Spinal cord (tissue), 10 donors: Measurements from ENCODE around the gene ESAM. TPM values are rescaled to one million over a fixed set of nuclear protein-coding genes. Genes with fewer than 3 reads are reported as not detected.

ENCODE experiments used
- DNase-seq, 6 donors: peaks; one replicate each; pipeline versions ENCODE4 v3.0.0 to v3.0.0-alpha.2; 2013 to 2015; ENCODE audit warnings: low spot score in 6 of 6, low read depth in 4 of 6
- H3K27ac ChIP-seq: one replicate; pipeline ENCODE4 v1.5.1; 2013; ENCODE audit warnings: low read depth, low read length, control low read depth
- H3K27me3 ChIP-seq: one replicate; pipeline ENCODE4 v1.6.1; 2013; ENCODE audit warnings: low read length; ENCODE audit not compliant: control insufficient read depth, insufficient read depth
- H3K36me3 ChIP-seq: one replicate; pipeline ENCODE4 v1.6.1; 2013; ENCODE audit warnings: low read length; ENCODE audit not compliant: control insufficient read depth, insufficient read depth
- H3K4me1 ChIP-seq: one replicate; pipeline ENCODE4 v1.6.1; 2013; ENCODE audit warnings: low read length; ENCODE audit not compliant: control insufficient read depth, insufficient read depth
- H3K4me3 ChIP-seq: one replicate; pipeline ENCODE4 v1.5.1; 2013; ENCODE audit warnings: low read depth, low read length, control low read depth
- H3K9me3 ChIP-seq: one replicate; pipeline ENCODE4 v1.6.1; 2013; ENCODE audit warnings: low read length; ENCODE audit not compliant: control insufficient read depth, insufficient read depth
- WGBS: methylation state at CpG from one replicate; pipeline ENCODE4 v1.1.5; 2013; ENCODE audit warnings: missing lambda C conversion rate; ENCODE audit not compliant: insufficient coverage; 5-methylcytosine and 5-hydroxymethylcytosine counted together
- polyA plus RNA-seq, 2 donors: library from polyadenylated mRNA; unstranded; fragments of 120-200 nt; gene quantifications; one replicate each; pipeline ENCODE4 v1.2.1, GENCODE V29; 2013; ENCODE audit not compliant: insufficient read length in 2 of 2
- total RNA-seq, 2 donors: library from RNA; depleted of rRNA in 1 of 2; stranded (reverse); fragments of 120-200 nt in 1 of 2; fragments of >200 nt in 1 of 2; gene quantifications; one replicate each; pipeline versions ENCODE4 v1.2.3 to v1.2.4, GENCODE V29; 2013 to 2014
- donor health status: healthy.

The ESAM gene
- total and polyA plus RNA-seq, 4 donors: 9.5 to 43.1 (median 30.7) TPM

DNA sequence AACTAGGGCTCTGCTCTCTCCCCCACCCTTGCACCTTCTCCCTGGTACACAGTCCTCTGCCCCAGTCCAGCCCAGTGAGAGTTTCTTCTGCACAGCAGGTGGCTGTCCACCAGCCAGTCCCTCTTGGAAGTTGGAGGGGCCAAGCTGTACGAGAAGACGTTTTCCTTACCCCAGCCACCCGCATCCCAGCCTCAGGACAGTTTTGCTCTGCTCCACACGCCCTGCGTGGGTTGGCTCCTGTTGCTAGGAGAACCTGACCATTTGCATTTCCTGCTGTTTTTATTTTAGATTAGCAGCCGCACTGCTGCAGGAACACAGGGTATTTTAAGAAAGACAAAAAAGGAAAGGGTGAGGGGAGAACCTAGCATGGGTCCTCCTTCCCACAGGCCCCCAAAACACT is 39.9 kb downstream of the ESAM start:
- Histone ChIP-seq H3K4me3 (no peak overlapping the region), H3K27ac (no peak overlapping the region), H3K4me1 (peaks cover 25% of the 10 kb centered on the region), H3K36me3 (no peaks in the 10 kb centered on the region), H3K27me3 (peaks cover 54% of the 10 kb centered on the region), H3K9me3 (no peaks in the 10 kb centered on the region)
- 72% methylated on average over 2 of the region's 6 CpGs for WGBS
- DNase-seq: no peak

DNA sequence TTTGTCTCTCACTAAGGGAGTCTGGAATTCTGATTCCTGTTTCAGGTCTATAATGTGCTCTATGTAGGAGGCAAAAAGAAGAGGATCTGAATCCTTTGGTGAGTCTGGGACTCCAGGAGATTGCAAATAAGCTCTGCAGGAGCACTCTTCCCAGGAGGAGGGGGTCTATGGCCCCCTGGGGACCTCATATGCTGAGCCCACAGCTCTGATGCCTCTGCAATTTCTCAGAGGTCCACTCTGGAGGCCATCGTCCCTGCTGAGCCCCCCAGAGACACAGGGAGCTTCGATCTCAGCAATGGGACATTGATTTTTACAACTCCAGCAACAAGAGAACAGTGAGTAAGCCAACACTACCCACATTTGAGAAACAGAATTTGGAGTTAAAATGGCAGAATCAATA is 42.6 kb downstream of the ESAM start:
- no peaks in the 10 kb centered on the region for H3K36me3 ChIP-seq
- H3K27me3 ChIP-seq: peaks cover 46% of the 10 kb centered on the region
- no peaks in the 10 kb centered on the region for H3K9me3 ChIP-seq
- WGBS: 13% methylated on average over 1 of the region's 2 CpGs
- peak in 1 of 6 donors; percentile 13 for DNase-seq
- H3K4me1 ChIP-seq: peaks cover 17% of the 10 kb centered on the region
- H3K27ac ChIP-seq: no peak overlapping the region
- no peak overlapping the region for H3K4me3 ChIP-seq

DNA sequence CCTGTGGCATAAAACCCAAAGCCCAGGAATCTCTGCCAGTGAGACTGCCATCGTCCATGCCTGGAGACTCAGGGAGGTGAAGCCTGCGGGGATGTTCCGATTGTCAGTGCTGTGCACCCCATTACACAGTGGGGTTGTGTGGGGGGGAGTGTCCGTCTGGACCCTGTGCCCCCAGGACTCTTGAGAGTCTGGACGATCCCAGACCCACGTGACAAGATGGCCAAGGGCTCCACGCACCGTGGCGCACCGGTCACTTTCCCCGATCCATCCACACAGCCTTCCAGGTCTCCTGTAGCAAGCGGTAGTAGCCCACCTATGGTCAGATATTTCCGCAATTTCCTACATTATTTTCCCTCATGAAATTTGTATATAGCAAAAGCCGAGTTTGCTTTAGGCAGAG is 43.3 kb downstream of the ESAM start:
- DNase-seq: no peak
- Histone ChIP-seq H3K4me1 (peaks cover 17% of the 10 kb centered on the region), H3K9me3 (no peaks in the 10 kb centered on the region), H3K27me3 (peaks cover 44% of the 10 kb centered on the region), H3K36me3 (no peaks in the 10 kb centered on the region), H3K27ac (no peak overlapping the region), H3K4me3 (no peak overlapping the region)
- 17% methylated on average over 8 of the region's 14 CpGs for WGBS

DNA sequence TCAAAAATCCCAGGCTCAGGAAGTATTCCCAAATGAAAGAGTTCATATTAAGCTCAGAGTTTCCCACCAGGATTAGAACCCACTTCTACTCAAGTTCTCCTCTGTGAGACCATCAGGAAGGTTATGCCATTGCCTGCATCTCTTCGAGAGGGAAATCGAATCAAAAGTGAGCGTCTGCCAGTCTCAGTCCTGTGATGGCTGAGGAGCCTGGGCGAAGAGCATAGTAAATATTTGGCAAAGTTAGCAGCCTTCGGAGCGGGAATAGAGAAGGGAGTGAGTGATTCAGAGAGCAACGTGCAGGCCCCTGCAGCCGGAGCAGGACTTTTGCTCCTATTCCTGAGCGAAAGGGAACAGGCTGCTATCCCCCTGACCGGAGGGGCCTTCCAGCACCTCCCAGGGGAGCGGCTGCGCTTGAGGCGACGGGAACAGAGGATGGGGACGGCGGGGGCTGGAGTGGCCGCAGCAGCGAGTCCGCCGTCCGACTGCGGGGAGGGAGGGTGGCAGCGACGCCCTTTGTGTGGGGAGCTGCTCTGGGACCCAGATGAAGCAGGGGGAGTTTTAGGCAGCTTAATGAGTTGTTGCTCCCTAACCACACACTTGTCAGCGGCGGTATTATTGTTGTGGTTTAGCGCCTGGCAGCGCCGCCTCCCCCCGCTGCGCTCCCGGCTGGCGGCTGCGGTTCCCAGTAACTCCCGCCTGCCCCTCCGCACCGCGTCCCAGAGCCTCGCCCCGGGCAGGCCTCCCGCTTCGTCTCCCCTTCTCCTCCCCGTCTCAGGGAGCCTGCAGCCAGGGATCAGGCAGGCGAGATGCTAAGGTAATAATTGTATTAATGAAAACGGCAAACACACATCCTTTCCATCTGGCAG is 44.1 kb downstream of the ESAM start:
- WGBS: under 1% methylated on average over 39 of the region's 45 CpGs
- Histone ChIP-seq H3K4me1 (peaks cover 17% of the 10 kb centered on the region), H3K36me3 (no peaks in the 10 kb centered on the region), H3K4me3 (peak overlapping the region; percentile 28), H3K9me3 (no peaks in the 10 kb centered on the region), H3K27ac (no peak overlapping the region), H3K27me3 (peaks cover 42% of the 10 kb centered on the region)
- DNase-seq: peak in 2 of 6 donors; percentile 66 to 76

DNA sequence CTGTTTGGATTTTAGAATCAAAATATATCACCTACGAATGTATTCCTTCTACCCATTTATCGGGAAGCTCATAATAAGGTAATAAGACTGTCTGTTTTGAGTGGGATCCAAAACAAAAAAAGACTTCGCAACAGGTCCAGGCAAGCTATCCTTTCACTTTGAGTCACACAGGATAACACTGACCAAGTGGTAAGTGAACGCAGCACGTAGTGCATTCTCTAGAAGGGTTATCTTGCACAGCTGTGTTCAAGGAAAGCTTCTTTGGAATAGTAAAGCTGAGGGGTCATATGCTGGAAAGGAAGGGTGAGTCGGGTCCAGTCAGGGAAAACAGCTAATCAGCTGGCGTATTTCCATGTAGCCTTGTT is 44.7 kb downstream of the ESAM start:
- Histone ChIP-seq H3K4me1 (peaks cover 17% of the 10 kb centered on the region), H3K9me3 (no peaks in the 10 kb centered on the region), H3K36me3 (no peaks in the 10 kb centered on the region), H3K4me3 (no peak overlapping the region), H3K27me3 (peaks cover 39% of the 10 kb centered on the region), H3K27ac (no peak overlapping the region)
- WGBS: 74% methylated on average over 5 of the region's 7 CpGs
- no peak for DNase-seq

DNA sequence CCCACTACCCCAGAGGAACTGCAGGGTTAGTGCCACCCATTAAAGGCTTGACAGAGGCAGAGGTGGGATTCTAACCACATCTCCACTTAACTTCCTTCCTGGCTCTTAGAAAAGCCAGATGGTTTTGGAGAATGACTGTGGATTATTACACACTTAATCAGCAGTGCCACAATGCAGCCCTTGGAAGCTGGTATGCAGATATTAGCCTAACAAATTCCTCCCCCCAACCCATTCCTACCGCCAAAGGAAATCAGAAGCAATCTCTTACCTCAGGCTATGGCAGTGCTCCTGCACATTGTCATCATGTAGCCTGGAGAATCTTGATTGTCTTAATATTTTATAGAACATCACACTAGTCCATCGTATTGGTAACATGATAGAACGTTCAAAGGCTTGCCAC is 45.5 kb downstream of the ESAM start:
- Histone ChIP-seq H3K4me3 (no peak overlapping the region), H3K9me3 (no peaks in the 10 kb centered on the region), H3K27me3 (peaks cover 38% of the 10 kb centered on the region), H3K4me1 (peaks cover 17% of the 10 kb centered on the region), H3K36me3 (no peaks in the 10 kb centered on the region), H3K27ac (no peak overlapping the region)
- DNase-seq: no peak
- WGBS: no CpG with 5 or more reads among the region's 3 CpGs

DNA sequence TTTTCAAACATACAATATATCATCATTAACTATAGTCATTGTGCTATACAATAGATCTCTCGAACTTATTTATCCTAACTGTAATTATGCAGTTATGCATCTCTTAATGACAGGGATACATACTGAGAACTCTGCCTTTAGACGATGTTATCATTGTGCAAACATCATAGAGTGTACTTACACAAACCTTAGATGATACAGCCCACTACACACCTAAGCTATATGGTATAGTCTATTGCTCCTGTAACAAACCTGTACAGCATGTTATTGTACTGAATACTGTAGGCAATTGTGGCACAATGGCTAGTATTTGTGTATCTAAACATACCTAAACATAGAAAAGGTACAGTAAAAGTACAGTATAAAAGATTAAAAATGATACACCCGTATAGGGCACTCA is 49.7 kb downstream of the ESAM start:
- WGBS: no CpG with 5 or more reads among the region's 3 CpGs
- Histone ChIP-seq H3K4me3 (no peak overlapping the region), H3K4me1 (no peaks in the 10 kb centered on the region), H3K27me3 (no peaks in the 10 kb centered on the region), H3K27ac (no peak overlapping the region), H3K9me3 (no peaks in the 10 kb centered on the region), H3K36me3 (no peaks in the 10 kb centered on the region)
- no peak for DNase-seq

DNA sequence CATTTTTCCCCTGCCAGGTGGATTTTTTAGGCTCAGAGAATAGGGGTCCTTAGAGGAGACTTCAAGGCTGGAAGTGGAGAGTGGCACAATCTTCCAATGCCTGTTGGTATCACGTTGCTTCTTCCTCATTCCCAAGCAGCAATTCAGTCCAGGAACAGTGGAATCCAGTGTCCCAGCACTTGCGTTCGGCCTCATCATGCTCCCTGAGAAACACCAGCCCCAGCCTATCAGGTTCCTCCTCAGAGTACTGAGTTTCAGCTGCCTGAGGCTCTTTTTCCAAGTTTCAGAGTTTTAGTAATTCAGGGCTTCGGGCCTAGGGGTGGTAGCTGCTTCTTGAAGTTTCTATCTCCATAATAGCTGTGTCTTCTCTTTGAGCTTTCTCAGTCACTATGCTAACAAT is 54.3 kb downstream of the ESAM start:
- Histone ChIP-seq H3K4me1 (no peaks in the 10 kb centered on the region), H3K4me3 (no peak overlapping the region), H3K27ac (no peak overlapping the region), H3K36me3 (no peaks in the 10 kb centered on the region), H3K9me3 (no peaks in the 10 kb centered on the region), H3K27me3 (no peaks in the 10 kb centered on the region)
- 92% methylated on average over 3 of the region's 4 CpGs for WGBS
- no peak for DNase-seq
